ENCODE results near the gene AMBRA1.
"Not testable (repeated sequence)": the region's sequence is repeated elsewhere in the genome, so short reads cannot be mapped to it uniquely, and the experiment has no call there.

The AMBRA1 gene

GRCh38 chr11:46374815-46375214 is 219.0 kb downstream of the AMBRA1 start:
- no peak overlapping the region for H3K4me3 ChIP-seq (replicated peaks in 1 of 2; ENCODE audit: low read depth in 2 of 2, low read length in 2 of 2)
- TF ChIP-seq CTCF (IDR thresholded peaks at IDR 0.05; ENCODE audit: low read depth, low read length): no peak
- DNase-seq (ENCODE audit: low read depth in 2 of 2): no peak

- no peak for TF ChIP-seq CTCF (IDR thresholded peaks at IDR 0.05; ENCODE audit: low read depth, low read length)
- H3K4me3 ChIP-seq (replicated peaks in 1 of 2; ENCODE audit: low read depth in 2 of 2, low read length in 2 of 2): no peak overlapping the region
- DNase-seq (ENCODE audit: low read depth in 2 of 2): no peak
Observed at GRCh38 chr11:46373787-46374740, 219.8 kb downstream of the AMBRA1 start.

- H3K4me3 ChIP-seq (replicated peaks in 1 of 2; ENCODE audit: low read depth in 2 of 2, low read length in 2 of 2); DNase-seq (ENCODE audit: low read depth in 2 of 2): not testable (repeated sequence)
Observed at GRCh38 chr11:46372501-46372900, 221.3 kb downstream of the AMBRA1 start.

GRCh38 chr11:46372086-46372485 is 221.7 kb downstream of the AMBRA1 start:
- DNase-seq (ENCODE audit: low read depth in 2 of 2): no peak
- no peak for TF ChIP-seq CTCF (IDR thresholded peaks at IDR 0.05; ENCODE audit: low read depth, low read length)
- no peak overlapping the region for H3K4me3 ChIP-seq (replicated peaks in 1 of 2; ENCODE audit: low read depth in 2 of 2, low read length in 2 of 2)

GRCh38 chr11:46371262-46371661 is 222.6 kb downstream of the AMBRA1 start:
- DNase-seq (ENCODE audit: low read depth in 2 of 2); H3K4me3 ChIP-seq (replicated peaks in 1 of 2; ENCODE audit: low read depth in 2 of 2, low read length in 2 of 2): not testable (repeated sequence)

- no peak for TF ChIP-seq CTCF (IDR thresholded peaks at IDR 0.05; ENCODE audit: low read depth, low read length)
- no peak overlapping the region for H3K4me3 ChIP-seq (replicated peaks in 1 of 2; ENCODE audit: low read depth in 2 of 2, low read length in 2 of 2)
- no peak for DNase-seq (ENCODE audit: low read depth in 2 of 2)
Observed at GRCh38 chr11:46370253-46370652, 223.6 kb downstream of the AMBRA1 start.

- DNase-seq (ENCODE audit: low read depth in 2 of 2): peak; percentile 80 to 83
- H3K4me3 ChIP-seq (replicated peaks in 1 of 2; ENCODE audit: low read depth in 2 of 2, low read length in 2 of 2): no peak overlapping the region
- peak; percentile 97 for TF ChIP-seq CTCF (IDR thresholded peaks at IDR 0.05; ENCODE audit: low read depth, low read length)
Observed at GRCh38 chr11:46369458-46370152, 224.2 kb downstream of the AMBRA1 start.
